H1 (cell line): Measurements from ENCODE around the gene TTC34. TPM values are rescaled to one million over a fixed set of nuclear protein-coding genes. Genes with fewer than 3 reads are reported as not detected.

Experiments used
- BCL11A ChIP-seq, 2 experiments: IDR thresholded peaks; one replicate each; pipeline ENCODE4 v1.6.1; 2011; ENCODE audit warnings: low read depth in 2 of 2, low read length in 2 of 2, mild to moderate bottlenecking in 2 of 2
- MAFK ChIP-seq: IDR thresholded peaks from 2 replicates; pipeline ENCODE4 v1.6.1; 2012; ENCODE audit warnings: low read depth, mild to moderate bottlenecking, improper control_type of control experiment, low read length
- POLR2AphosphoS5 ChIP-seq: IDR thresholded peaks from 2 replicates; pipeline ENCODE4 v1.6.1; 2011; ENCODE audit warnings: low read depth, low read length
- RAD21 ChIP-seq, 2 experiments: IDR thresholded peaks in 1 of 2; conservative IDR thresholded peaks in 1 of 2; 2 replicates each; pipeline ENCODE4 v1.6.1; 2011; ENCODE audit warnings: low read depth in 2 of 2, low read length in 2 of 2, improper control_type of control experiment in 1 of 2, inconsistent platforms in 1 of 2, mild to moderate bottlenecking in 1 of 2, moderate library complexity in 1 of 2
- SIN3A ChIP-seq, 2 experiments: IDR thresholded peaks in 1 of 2; conservative IDR thresholded peaks in 1 of 2; 2 replicates each; pipeline ENCODE4 v1.6.1; 2011 to 2012; ENCODE audit warnings: low read length in 2 of 2, improper control_type of control experiment in 1 of 2, low read depth in 1 of 2, mild to moderate bottlenecking in 1 of 2
- SIRT6 ChIP-seq: IDR thresholded peaks from one replicate; pipeline ENCODE4 v1.7.1; 2012; ENCODE audit warnings: low read length, inconsistent platforms
- TAF7 ChIP-seq: optimal IDR thresholded peaks from 2 replicates; pipeline ENCODE3; 2011; ENCODE audit warnings: low read depth, mild to moderate bottlenecking, inconsistent platforms, low read length, moderate library complexity, borderline replicate concordance
- ZNF274 ChIP-seq: IDR thresholded peaks from 2 replicates; pipeline ENCODE4 v1.7.0; 2012; ENCODE audit warnings: low read length, borderline replicate concordance; ENCODE audit errors: extremely low read depth
- polyA plus RNA-seq, 7 experiments: library from polyadenylated mRNA; depleted of rRNA in 3 of 7; stranded (reverse) in 5 of 7; unstranded in 2 of 7; fragments of >200 nt in 5 of 7; fragments of 200-250 nt in 2 of 7; gene quantifications; 1 replicate in 5 of 7; 2 replicates in 1 of 7; 4 replicates in 1 of 7; pipeline versions ENCODE4 v1.2.1 to v1.2.3, GENCODE V29; 2011 to 2013; ENCODE audit warnings: missing spikeins in 2 of 7, mixed read lengths in 2 of 7
- total RNA-seq: library from RNA; stranded (reverse); fragmentation: NEBNext Ultra II Directional; extraction: Animal tissue kit (Norgen Biotek cat#: 25700); gene quantifications from 2 replicates; pipeline ENCODE4 v1.2.1, GENCODE V29; 2021
- TF ChIP-seq, protein P1 (sequence below): fragments of 300-600 bp; sonication (generic); IDR thresholded peaks from 2 replicates; pipeline ENCODE4 v1.7.1; 2012; ENCODE audit warnings: low read length, moderate library complexity, mild to moderate bottlenecking, inconsistent platforms; ENCODE audit not compliant: insufficient replicate concordance

TTC34 gene
- total and polyA plus RNA-seq, 2 of the 8 experiments (the other 6 are each of a cell fraction or from before 2014, with no cell fraction given): 0.23 to 0.50 TPM

DNA sequence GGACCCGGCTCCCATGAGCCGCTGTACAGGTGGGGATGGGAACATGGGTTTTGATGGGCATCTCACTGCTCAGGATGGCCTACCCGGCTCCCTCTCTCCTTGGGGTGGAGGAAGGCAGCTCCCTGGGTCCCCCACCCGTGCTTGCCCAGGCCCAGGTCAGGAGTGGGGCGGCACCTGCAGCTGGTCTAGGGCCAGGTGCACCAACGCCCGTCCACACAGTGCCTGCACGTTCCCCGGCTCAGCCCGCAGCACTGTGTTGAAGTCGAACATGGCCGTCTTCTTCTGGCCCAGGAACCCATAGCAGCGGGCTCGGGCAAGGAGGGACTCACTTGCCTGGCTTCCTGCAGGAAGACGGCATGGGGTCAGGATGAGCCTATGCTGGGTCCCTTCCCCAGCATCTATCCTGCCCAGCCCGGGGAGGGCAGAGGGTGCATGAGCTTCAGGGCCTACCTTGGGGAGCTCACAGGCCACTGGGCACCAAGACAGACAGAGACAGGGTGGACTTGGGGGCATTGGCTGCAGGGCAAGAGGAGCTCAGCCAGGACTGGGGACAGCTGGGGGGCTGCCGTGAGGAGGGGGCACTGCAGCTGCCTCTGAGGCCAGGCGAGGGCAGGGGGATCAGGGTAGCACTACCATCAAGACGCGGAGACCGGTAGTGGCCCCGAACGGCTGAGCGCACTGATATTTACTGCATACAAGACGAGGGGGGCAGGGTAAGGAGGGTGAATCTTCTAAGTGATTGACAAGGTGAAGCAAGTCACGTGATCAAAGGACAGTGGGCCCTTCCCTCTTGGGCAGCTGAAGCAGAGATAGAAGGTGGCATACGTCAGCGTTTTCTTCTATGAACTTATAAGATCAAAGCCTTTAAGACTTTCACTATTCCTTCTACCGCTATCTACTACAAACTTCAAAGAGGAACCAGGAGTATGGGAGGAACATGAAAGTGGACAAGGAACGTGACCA is 17.8 kb downstream of the TTC34 start (continued):
- TF ChIP-seq, protein P1, sequence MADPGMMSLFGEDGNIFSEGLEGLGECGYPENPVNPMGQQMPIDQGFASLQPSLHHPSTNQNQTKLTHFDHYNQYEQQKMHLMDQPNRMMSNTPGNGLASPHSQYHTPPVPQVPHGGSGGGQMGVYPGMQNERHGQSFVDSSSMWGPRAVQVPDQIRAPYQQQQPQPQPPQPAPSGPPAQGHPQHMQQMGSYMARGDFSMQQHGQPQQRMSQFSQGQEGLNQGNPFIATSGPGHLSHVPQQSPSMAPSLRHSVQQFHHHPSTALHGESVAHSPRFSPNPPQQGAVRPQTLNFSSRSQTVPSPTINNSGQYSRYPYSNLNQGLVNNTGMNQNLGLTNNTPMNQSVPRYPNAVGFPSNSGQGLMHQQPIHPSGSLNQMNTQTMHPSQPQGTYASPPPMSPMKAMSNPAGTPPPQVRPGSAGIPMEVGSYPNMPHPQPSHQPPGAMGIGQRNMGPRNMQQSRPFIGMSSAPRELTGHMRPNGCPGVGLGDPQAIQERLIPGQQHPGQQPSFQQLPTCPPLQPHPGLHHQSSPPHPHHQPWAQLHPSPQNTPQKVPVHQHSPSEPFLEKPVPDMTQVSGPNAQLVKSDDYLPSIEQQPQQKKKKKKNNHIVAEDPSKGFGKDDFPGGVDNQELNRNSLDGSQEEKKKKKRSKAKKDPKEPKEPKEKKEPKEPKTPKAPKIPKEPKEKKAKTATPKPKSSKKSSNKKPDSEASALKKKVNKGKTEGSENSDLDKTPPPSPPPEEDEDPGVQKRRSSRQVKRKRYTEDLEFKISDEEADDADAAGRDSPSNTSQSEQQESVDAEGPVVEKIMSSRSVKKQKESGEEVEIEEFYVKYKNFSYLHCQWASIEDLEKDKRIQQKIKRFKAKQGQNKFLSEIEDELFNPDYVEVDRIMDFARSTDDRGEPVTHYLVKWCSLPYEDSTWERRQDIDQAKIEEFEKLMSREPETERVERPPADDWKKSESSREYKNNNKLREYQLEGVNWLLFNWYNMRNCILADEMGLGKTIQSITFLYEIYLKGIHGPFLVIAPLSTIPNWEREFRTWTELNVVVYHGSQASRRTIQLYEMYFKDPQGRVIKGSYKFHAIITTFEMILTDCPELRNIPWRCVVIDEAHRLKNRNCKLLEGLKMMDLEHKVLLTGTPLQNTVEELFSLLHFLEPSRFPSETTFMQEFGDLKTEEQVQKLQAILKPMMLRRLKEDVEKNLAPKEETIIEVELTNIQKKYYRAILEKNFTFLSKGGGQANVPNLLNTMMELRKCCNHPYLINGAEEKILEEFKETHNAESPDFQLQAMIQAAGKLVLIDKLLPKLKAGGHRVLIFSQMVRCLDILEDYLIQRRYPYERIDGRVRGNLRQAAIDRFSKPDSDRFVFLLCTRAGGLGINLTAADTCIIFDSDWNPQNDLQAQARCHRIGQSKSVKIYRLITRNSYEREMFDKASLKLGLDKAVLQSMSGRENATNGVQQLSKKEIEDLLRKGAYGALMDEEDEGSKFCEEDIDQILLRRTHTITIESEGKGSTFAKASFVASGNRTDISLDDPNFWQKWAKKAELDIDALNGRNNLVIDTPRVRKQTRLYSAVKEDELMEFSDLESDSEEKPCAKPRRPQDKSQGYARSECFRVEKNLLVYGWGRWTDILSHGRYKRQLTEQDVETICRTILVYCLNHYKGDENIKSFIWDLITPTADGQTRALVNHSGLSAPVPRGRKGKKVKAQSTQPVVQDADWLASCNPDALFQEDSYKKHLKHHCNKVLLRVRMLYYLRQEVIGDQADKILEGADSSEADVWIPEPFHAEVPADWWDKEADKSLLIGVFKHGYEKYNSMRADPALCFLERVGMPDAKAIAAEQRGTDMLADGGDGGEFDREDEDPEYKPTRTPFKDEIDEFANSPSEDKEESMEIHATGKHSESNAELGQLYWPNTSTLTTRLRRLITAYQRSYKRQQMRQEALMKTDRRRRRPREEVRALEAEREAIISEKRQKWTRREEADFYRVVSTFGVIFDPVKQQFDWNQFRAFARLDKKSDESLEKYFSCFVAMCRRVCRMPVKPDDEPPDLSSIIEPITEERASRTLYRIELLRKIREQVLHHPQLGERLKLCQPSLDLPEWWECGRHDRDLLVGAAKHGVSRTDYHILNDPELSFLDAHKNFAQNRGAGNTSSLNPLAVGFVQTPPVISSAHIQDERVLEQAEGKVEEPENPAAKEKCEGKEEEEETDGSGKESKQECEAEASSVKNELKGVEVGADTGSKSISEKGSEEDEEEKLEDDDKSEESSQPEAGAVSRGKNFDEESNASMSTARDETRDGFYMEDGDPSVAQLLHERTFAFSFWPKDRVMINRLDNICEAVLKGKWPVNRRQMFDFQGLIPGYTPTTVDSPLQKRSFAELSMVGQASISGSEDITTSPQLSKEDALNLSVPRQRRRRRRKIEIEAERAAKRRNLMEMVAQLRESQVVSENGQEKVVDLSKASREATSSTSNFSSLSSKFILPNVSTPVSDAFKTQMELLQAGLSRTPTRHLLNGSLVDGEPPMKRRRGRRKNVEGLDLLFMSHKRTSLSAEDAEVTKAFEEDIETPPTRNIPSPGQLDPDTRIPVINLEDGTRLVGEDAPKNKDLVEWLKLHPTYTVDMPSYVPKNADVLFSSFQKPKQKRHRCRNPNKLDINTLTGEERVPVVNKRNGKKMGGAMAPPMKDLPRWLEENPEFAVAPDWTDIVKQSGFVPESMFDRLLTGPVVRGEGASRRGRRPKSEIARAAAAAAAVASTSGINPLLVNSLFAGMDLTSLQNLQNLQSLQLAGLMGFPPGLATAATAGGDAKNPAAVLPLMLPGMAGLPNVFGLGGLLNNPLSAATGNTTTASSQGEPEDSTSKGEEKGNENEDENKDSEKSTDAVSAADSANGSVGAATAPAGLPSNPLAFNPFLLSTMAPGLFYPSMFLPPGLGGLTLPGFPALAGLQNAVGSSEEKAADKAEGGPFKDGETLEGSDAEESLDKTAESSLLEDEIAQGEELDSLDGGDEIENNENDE: no peak
- no peak for TF ChIP-seq BCL11A (IDR thresholded peaks at IDR 0.05; ENCODE audit: low read depth in 2 of 2, low read length in 2 of 2)
- TF ChIP-seq POLR2AphosphoS5: no peak
- TF ChIP-seq ZNF274: no peak
- TF ChIP-seq MAFK: no peak
- TF ChIP-seq SIN3A (conservative IDR thresholded peaks at IDR 0.05 in 1 of 2, IDR thresholded peaks at IDR 0.05 in 1 of 2; ENCODE audit: low read depth in 1 of 2, low read length in 2 of 2): no peak
- TF ChIP-seq TAF7: no peak
- no peak for TF ChIP-seq RAD21 (IDR thresholded peaks at IDR 0.05 in 1 of 2, conservative IDR thresholded peaks at IDR 0.05 in 1 of 2; ENCODE audit: low read depth in 2 of 2, low read length in 2 of 2)
- TF ChIP-seq SIRT6: no peak
